DND-41 (cell line): ENCODE data around the gene PCNT.

ENCODE experiments used
- ATAC-seq: fragments of 200-7000 bp; cut with Tn5 transposase; 3 replicates; pipeline ENCODE4 v1.9.1; 2021; ENCODE audit warnings: low read depth; ENCODE audit not compliant: insufficient read depth
- DNase-seq: peaks from one replicate; pipeline ENCODE4 v3.0.0-alpha.2; 2020
- H2AFZ ChIP-seq: 2 replicates; pipeline ENCODE4 v1.6.0; 2012; ENCODE audit warnings: low read depth, low read length
- H3K27ac ChIP-seq: 2 replicates; pipeline ENCODE4 v1.5.1; 2012; ENCODE audit warnings: low read length, inconsistent platforms
- H3K27me3 ChIP-seq: fragments of 200-600 bp; sonication (generic); 2 replicates; pipeline ENCODE4 v1.6.0; 2012; ENCODE audit warnings: low read length, mild to moderate bottlenecking, inconsistent platforms; ENCODE audit not compliant: insufficient read depth, poor library complexity
- H3K36me3 ChIP-seq: 2 replicates; pipeline ENCODE4 v1.5.1; 2012; ENCODE audit warnings: low read length, inconsistent platforms; ENCODE audit not compliant: insufficient read depth
- H3K4me1 ChIP-seq: 2 replicates; pipeline ENCODE4 v1.5.1; 2012; ENCODE audit warnings: mild to moderate bottlenecking, low read length; ENCODE audit not compliant: insufficient read depth
- H3K4me2 ChIP-seq: 2 replicates; pipeline ENCODE4 v1.6.0; 2012; ENCODE audit warnings: mild to moderate bottlenecking, moderate library complexity, low read length, inconsistent platforms; ENCODE audit not compliant: insufficient read depth
- H3K4me3 ChIP-seq, 2 experiments: fragments of 200-600 bp in 1 of 2; shearing (Covaris generic) in 1 of 2; 2 replicates each; pipeline ENCODE4 v1.5.1; 2012 to 2016; ENCODE audit warnings: inconsistent platforms in 2 of 2, low read length in 2 of 2, mild to moderate bottlenecking in 2 of 2, low read depth in 1 of 2, moderate library complexity in 1 of 2
- H3K79me2 ChIP-seq: 2 replicates; pipeline ENCODE4 v1.6.0; 2012; ENCODE audit warnings: low read length, inconsistent platforms; ENCODE audit not compliant: insufficient read depth
- H3K9ac ChIP-seq: 2 replicates; pipeline ENCODE4 v1.6.0; 2012; ENCODE audit warnings: low read depth, mild to moderate bottlenecking, inconsistent platforms, low read length, moderate library complexity
- H3K9me3 ChIP-seq: 2 replicates; pipeline ENCODE4 v1.5.1; 2012; ENCODE audit warnings: low read length, moderate library complexity, mild to moderate bottlenecking, inconsistent platforms; ENCODE audit not compliant: insufficient read depth, severe bottlenecking
- H4K20me1 ChIP-seq: 2 replicates; pipeline ENCODE4 v1.6.0; 2012; ENCODE audit warnings: low read length; ENCODE audit not compliant: insufficient read depth
- CTCF ChIP-seq: IDR thresholded peaks from 2 replicates; pipeline ENCODE4 v1.5.1; 2012; ENCODE audit warnings: borderline replicate concordance, low read length, moderate library complexity, mild to moderate bottlenecking; ENCODE audit not compliant: poor library complexity, severe bottlenecking; ENCODE audit errors: extremely low read depth
- EZH2 ChIP-seq: IDR thresholded peaks from 3 replicates; pipeline ENCODE4 v1.6.1; 2012; ENCODE audit warnings: borderline replicate concordance, low read depth, mild to moderate bottlenecking, moderate library complexity, low read length, inconsistent platforms; ENCODE audit not compliant: severe bottlenecking

Gene PCNT

GRCh38 chr21:46475296-46475695, 151.3 kb downstream of the PCNT start:
- H3K36me3 ChIP-seq: peaks cover 12% of the 10 kb centered on the region
- peaks cover 58% of the 10 kb centered on the region for H3K79me2 ChIP-seq
- no peaks in the 10 kb centered on the region for H3K9me3 ChIP-seq
- DNase-seq (no peak), ATAC-seq (no peak)
- H3K9ac ChIP-seq: no peak overlapping the region
- TF ChIP-seq EZH2 (no peak), CTCF (no peak)
- no peak overlapping the region for H2AFZ ChIP-seq
- H4K20me1 ChIP-seq: peaks cover 5% of the 10 kb centered on the region; the same call in 1 of the 2 replicates
- H3K4me3 ChIP-seq: no peak overlapping the region
- no peaks in the 10 kb centered on the region for H3K4me1 ChIP-seq
- H3K27me3 ChIP-seq: no peaks in the 10 kb centered on the region
- no peak overlapping the region for H3K4me2 ChIP-seq
- H3K27ac ChIP-seq: no peak overlapping the region

- no peak for DNase-seq
- peaks cover 15% of the 10 kb centered on the region for H3K36me3 ChIP-seq
- no peak for ATAC-seq
- peaks cover 53% of the 10 kb centered on the region for H3K79me2 ChIP-seq
- H3K9ac ChIP-seq: no peak overlapping the region
- no peak overlapping the region for H3K27ac ChIP-seq
- peaks cover 12% of the 10 kb centered on the region; the same call in 1 of the 2 replicates for H4K20me1 ChIP-seq
- TF ChIP-seq EZH2 (no peak), CTCF (no peak)
- no peak overlapping the region for H3K4me2 ChIP-seq
- no peaks in the 10 kb centered on the region for H3K4me1 ChIP-seq
- no peak overlapping the region for H2AFZ ChIP-seq
- H3K27me3 ChIP-seq: no peaks in the 10 kb centered on the region
- no peak overlapping the region for H3K4me3 ChIP-seq
- no peaks in the 10 kb centered on the region for H3K9me3 ChIP-seq
Observed at GRCh38 chr21:46477765-46478164, 153.8 kb downstream of the PCNT start.

GRCh38 chr21:46478910-46479309, 155.0 kb downstream of the PCNT start:
- Histone ChIP-seq H3K4me3 (no peak overlapping the region), H3K4me1 (no peaks in the 10 kb centered on the region), H4K20me1 (peaks cover 18% of the 10 kb centered on the region; the same call in 1 of the 2 replicates), H3K4me2 (no peak overlapping the region), H3K79me2 (peaks cover 58% of the 10 kb centered on the region), H3K9me3 (no peaks in the 10 kb centered on the region), H3K27me3 (no peaks in the 10 kb centered on the region), H3K36me3 (peaks cover 15% of the 10 kb centered on the region), H3K9ac (no peak overlapping the region), H3K27ac (no peak overlapping the region), H2AFZ (no peak overlapping the region)
- ATAC-seq: no peak
- TF ChIP-seq EZH2: no peak
- TF ChIP-seq CTCF: no peak
- no peak for DNase-seq

- Histone ChIP-seq H3K27me3 (no peaks in the 10 kb centered on the region), H3K27ac (no peak overlapping the region), H3K79me2 (peaks cover 52% of the 10 kb centered on the region), H3K4me2 (no peak overlapping the region), H2AFZ (no peak overlapping the region), H3K36me3 (peaks cover 24% of the 10 kb centered on the region), H3K9ac (no peak overlapping the region), H3K4me1 (no peaks in the 10 kb centered on the region), H3K4me3 (no peak overlapping the region), H4K20me1 (peaks cover 19% of the 10 kb centered on the region; the same call in 1 of the 2 replicates), H3K9me3 (no peaks in the 10 kb centered on the region)
- TF ChIP-seq CTCF: no peak
- no peak for TF ChIP-seq EZH2
- ATAC-seq (no peak), DNase-seq (no peak)
Observed at GRCh38 chr21:46480466-46480865, 156.5 kb downstream of the PCNT start.
